Kidney (tissue), 14 donors: ENCODE data around the gene UBTD1. TPM values are rescaled to one million over a fixed set of nuclear protein-coding genes. Genes with fewer than 3 reads are reported as not detected.

Source experiments
- DNase-seq, 5 donors: peaks; one replicate each; pipeline ENCODE4 v3.0.0-alpha.2; 2013 to 2020
- FAIRE-seq: peaks from 2 replicates; lab custom pipeline; 2012; peaks lifted over from hg19 to GRCh38; lab: Jason Lieb, UNC
- H3K27ac ChIP-seq, 2 donors: one replicate each; pipeline ENCODE4 v1.7.0; 2013; ENCODE audit warnings: low read depth in 2 of 2, low read length in 2 of 2, inconsistent platforms in 1 of 2
- H3K27me3 ChIP-seq: one replicate; pipeline ENCODE4 v1.7.1; 2013; ENCODE audit warnings: low read length, inconsistent platforms; ENCODE audit not compliant: control insufficient read depth, insufficient read depth
- H3K36me3 ChIP-seq, 3 donors: one replicate each; pipeline versions ENCODE4 v1.7.0 to v1.7.1; 2013; ENCODE audit warnings: low read length in 3 of 3, control low read depth in 1 of 3, inconsistent platforms in 1 of 3; ENCODE audit not compliant: insufficient read depth in 3 of 3, control insufficient read depth in 2 of 3
- H3K4me1 ChIP-seq, 3 donors: one replicate each; pipeline versions ENCODE4 v1.7.0 to v1.7.1; 2013; ENCODE audit warnings: low read length in 3 of 3, inconsistent platforms in 1 of 3, low read depth in 1 of 3; ENCODE audit not compliant: control insufficient read depth in 2 of 3, insufficient read depth in 2 of 3
- H3K4me3 ChIP-seq, 3 donors: one replicate each; pipeline versions ENCODE4 v1.7.0 to v1.8.1; 2013; ENCODE audit warnings: low read length in 3 of 3, control low read depth in 1 of 3, inconsistent platforms in 1 of 3
- H3K9ac ChIP-seq, 3 donors: one replicate each; pipeline versions ENCODE4 v1.7.0 to v1.7.1; 2013; ENCODE audit warnings: low read length in 3 of 3, control low read depth in 1 of 3, inconsistent platforms in 1 of 3
- H3K9me3 ChIP-seq, 3 donors: one replicate each; pipeline versions ENCODE4 v1.7.0 to v1.7.1; 2013; ENCODE audit warnings: low read length in 3 of 3, control low read depth in 1 of 3, inconsistent platforms in 1 of 3; ENCODE audit not compliant: control insufficient read depth in 2 of 3, insufficient read depth in 1 of 3
- CTCF ChIP-seq: IDR thresholded peaks from 3 replicates; pipeline ENCODE4 v1.5.1; 2012; ENCODE audit warnings: mild to moderate bottlenecking, moderate library complexity, borderline replicate concordance; ENCODE audit not compliant: insufficient read depth; ENCODE audit errors: extremely low read depth
- intact Hi-C: fragments of 100-400 bp; cut with DNase I; formaldehyde crosslinking; loops from one replicate; pipeline ENCODE4 v1.11.1; 2022
- polyA plus RNA-seq: library from polyadenylated mRNA; stranded (reverse); fragments of 350-450 nt; fragmentation: Illumina TruSeq; extraction: RNeasy Lipid Tissue Mini Kit (QIAGEN cat#74804); gene quantifications from one replicate; pipeline ENCODE4 v1.2.3, GENCODE V29; 2014; ENCODE audit warnings: low read depth, low replicate concordance; ENCODE audit not compliant: insufficient read depth
- total RNA-seq: library from RNA; stranded (reverse); fragmentation: NEBNext Ultra II Directional; extraction: Animal tissue kit (Norgen Biotek cat#: 25700); gene quantifications from one replicate; pipeline ENCODE4 v1.2.1, GENCODE V29; 2021
- donor health status: control.
- donor health status: control.
- donor health status: control.
- donor health status: control.
- donor health status: control.
- donor health status: DM: yes; HTN: yes; CAD: no.
- donor health status: Normal renal cell carcinoma (clear cell type).

Gene UBTD1
- total and polyA plus RNA-seq, 2 donors from 2014 or later: 17.4 to 26.1 TPM

- peaks cover 0 to 22% (median 11%) of the 10 kb centered on the region in 3 donors for H3K4me1 ChIP-seq
- no peaks in the 10 kb centered on the region for H3K9me3 ChIP-seq
- peak overlapping the region in 1 of 3 donors; percentile 69 for H3K9ac ChIP-seq
- intact Hi-C loops: no loop called here
- peak overlapping the region in 1 of 2 donors; percentile 22 for H3K27ac ChIP-seq
- no peaks in the 10 kb centered on the region for H3K27me3 ChIP-seq
- no peak overlapping the region for H3K4me3 ChIP-seq
- DNase-seq: peak in 2 of 5 donors; percentile 36 to 45
- TF ChIP-seq CTCF: no peak
- no peak for FAIRE-seq
- H3K36me3 ChIP-seq: no peaks in the 10 kb centered on the region
These were observed 48.5 kb downstream of the UBTD1 start for GRCh38 chr10:97547271-97547600.

GRCh38 chr10:97547962-97548361 lies 49.2 kb downstream of the UBTD1 start:
- FAIRE-seq (no peak), DNase-seq (peak in 1 of 5 donors; percentile 27)
- no peak overlapping the region for H3K4me3 ChIP-seq
- no peak overlapping the region for H3K27ac ChIP-seq
- H3K36me3 ChIP-seq: no peaks in the 10 kb centered on the region
- H3K9ac ChIP-seq: no peak overlapping the region
- intact Hi-C loops: no loop called here
- peaks cover 0 to 18% (median 8%) of the 10 kb centered on the region in 3 donors for H3K4me1 ChIP-seq
- no peaks in the 10 kb centered on the region for H3K9me3 ChIP-seq
- no peak for TF ChIP-seq CTCF
- H3K27me3 ChIP-seq: no peaks in the 10 kb centered on the region

GRCh38 chr10:97548828-97549455 lies 50.2 kb downstream of the UBTD1 start:
- Histone ChIP-seq H3K4me3 (no peak overlapping the region), H3K36me3 (no peaks in the 10 kb centered on the region), H3K27ac (no peak overlapping the region), H3K27me3 (no peaks in the 10 kb centered on the region), H3K9me3 (no peaks in the 10 kb centered on the region), H3K4me1 (peaks cover 0 to 23% (median 7%) of the 10 kb centered on the region in 3 donors), H3K9ac (no peak overlapping the region)
- intact Hi-C loops: no loop called here
- FAIRE-seq (no peak), DNase-seq (no peak)
- TF ChIP-seq CTCF: no peak
